ENCODE measurements around the gene CUX1. TPM values are rescaled to one million over a fixed set of nuclear protein-coding genes. Genes with fewer than 3 reads are reported as not detected.
A peak's percentile ranks its signal among the peaks of the same experiment; 100 is the strongest.
"Not testable (repeated sequence)": the region's sequence is repeated elsewhere in the genome, so short reads cannot be mapped to it uniquely, and the experiment has no call there.

Gene CUX1
- total RNA-seq, 1 experiment from 2014 or later: 64.3 TPM

DNA sequence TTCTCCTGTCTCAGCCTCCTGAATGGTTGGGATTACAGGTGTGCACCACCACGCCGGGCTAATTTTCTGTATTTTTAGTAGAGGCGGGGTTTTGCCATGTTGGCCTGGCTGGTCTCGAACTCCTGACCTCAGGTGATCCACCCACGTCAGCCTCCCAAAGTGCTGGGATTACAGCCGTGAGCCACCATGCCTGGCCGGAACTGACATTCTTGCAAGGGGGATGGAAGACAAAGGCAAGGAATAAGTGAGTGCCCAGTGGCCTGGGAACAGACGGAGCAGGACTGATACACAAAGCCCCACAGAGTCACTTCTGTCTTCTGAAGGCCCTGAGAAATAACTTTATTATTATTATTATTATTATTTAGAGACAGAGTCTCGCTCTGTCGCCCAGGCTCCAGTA is 14.0 kb downstream of the CUX1 start:
- Mint-ChIP-seq H3K4me1 (peaks cover 43% of the 10 kb centered on the region), H3K36me3 (peaks cover 14% of the 10 kb centered on the region)
- H3K9me3 Mint-ChIP-seq; DNase-seq (ENCODE audit: low spot score); H3K27ac Mint-ChIP-seq; H3K27me3 Mint-ChIP-seq (ENCODE audit: low read depth); POLR2A ChIA-PET; CTCF ChIA-PET; H3K4me3 Mint-ChIP-seq; ATAC-seq: not testable (repeated sequence)

DNA sequence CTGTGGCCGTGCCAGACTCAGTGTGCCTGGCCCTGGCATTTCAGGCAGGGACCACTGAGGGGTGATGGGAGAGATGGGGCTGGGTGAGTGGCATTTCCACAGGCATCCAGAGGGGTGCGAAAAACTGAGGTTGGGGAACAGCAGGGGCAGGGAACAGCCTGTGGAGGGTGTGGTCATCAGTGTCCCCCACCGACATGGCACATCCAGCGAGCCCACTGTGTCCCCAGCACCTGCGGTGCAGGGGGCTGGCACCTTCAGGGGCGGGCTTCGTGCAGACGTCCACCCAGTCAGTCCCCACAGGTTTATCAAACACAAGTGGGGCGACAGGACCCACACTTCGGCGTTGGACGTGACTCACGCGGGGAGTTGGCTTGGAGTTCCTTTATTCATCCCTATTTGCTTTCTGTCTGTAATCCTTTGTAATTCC is 14.8 kb downstream of the CUX1 start:
- Mint-ChIP-seq H3K4me1 (peaks cover 45% of the 10 kb centered on the region), H3K36me3 (peaks cover 14% of the 10 kb centered on the region), H3K9me3 (no peaks in the 10 kb centered on the region; the same call in 1 of the 2 replicates), H3K4me3 (no peak overlapping the region), H3K27ac (0 out of 2 replicates have a peak overlapping the region, but pooled peaks have one; percentile 74), H3K27me3 (ENCODE audit: low read depth) (no peaks in the 10 kb centered on the region)
- POLR2A ChIA-PET: no interaction called here
- DNase-seq (ENCODE audit: low spot score): peak; percentile 8
- TF ChIP-seq, protein P1, sequence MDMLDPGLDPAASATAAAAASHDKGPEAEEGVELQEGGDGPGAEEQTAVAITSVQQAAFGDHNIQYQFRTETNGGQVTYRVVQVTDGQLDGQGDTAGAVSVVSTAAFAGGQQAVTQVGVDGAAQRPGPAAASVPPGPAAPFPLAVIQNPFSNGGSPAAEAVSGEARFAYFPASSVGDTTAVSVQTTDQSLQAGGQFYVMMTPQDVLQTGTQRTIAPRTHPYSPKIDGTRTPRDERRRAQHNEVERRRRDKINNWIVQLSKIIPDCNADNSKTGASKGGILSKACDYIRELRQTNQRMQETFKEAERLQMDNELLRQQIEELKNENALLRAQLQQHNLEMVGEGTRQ (CRISPR knock-in tag; IDR thresholded peaks at IDR 0.05): no peak
- TF ChIP-seq, protein P2, sequence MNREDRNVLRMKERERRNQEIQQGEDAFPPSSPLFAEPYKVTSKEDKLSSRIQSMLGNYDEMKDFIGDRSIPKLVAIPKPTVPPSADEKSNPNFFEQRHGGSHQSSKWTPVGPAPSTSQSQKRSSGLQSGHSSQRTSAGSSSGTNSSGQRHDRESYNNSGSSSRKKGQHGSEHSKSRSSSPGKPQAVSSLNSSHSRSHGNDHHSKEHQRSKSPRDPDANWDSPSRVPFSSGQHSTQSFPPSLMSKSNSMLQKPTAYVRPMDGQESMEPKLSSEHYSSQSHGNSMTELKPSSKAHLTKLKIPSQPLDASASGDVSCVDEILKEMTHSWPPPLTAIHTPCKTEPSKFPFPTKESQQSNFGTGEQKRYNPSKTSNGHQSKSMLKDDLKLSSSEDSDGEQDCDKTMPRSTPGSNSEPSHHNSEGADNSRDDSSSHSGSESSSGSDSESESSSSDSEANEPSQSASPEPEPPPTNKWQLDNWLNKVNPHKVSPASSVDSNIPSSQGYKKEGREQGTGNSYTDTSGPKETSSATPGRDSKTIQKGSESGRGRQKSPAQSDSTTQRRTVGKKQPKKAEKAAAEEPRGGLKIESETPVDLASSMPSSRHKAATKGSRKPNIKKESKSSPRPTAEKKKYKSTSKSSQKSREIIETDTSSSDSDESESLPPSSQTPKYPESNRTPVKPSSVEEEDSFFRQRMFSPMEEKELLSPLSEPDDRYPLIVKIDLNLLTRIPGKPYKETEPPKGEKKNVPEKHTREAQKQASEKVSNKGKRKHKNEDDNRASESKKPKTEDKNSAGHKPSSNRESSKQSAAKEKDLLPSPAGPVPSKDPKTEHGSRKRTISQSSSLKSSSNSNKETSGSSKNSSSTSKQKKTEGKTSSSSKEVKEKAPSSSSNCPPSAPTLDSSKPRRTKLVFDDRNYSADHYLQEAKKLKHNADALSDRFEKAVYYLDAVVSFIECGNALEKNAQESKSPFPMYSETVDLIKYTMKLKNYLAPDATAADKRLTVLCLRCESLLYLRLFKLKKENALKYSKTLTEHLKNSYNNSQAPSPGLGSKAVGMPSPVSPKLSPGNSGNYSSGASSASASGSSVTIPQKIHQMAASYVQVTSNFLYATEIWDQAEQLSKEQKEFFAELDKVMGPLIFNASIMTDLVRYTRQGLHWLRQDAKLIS (CRISPR knock-in tag; IDR thresholded peaks at IDR 0.05; ENCODE audit: borderline replicate concordance): no peak
- TF ChIP-seq, protein P3, sequence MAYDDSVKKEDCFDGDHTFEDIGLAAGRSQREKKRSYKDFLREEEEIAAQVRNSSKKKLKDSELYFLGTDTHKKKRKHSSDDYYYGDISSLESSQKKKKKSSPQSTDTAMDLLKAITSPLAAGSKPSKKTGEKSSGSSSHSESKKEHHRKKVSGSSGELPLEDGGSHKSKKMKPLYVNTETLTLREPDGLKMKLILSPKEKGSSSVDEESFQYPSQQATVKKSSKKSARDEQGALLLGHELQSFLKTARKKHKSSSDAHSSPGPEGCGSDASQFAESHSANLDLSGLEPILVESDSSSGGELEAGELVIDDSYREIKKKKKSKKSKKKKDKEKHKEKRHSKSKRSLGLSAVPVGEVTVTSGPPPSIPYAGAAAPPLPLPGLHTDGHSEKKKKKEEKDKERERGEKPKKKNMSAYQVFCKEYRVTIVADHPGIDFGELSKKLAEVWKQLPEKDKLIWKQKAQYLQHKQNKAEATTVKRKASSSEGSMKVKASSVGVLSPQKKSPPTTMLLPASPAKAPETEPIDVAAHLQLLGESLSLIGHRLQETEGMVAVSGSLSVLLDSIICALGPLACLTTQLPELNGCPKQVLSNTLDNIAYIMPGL (CRISPR knock-in tag; IDR thresholded peaks at IDR 0.05): no peak
- TF ChIP-seq ZNF219 (CRISPR knock-in tag; IDR thresholded peaks at IDR 0.05; ENCODE audit: borderline replicate concordance): no peak
- TF ChIP-seq ZNF396 (CRISPR knock-in tag; IDR thresholded peaks at IDR 0.05; ENCODE audit: borderline replicate concordance): no peak
- TF ChIP-seq SP1 (CRISPR knock-in tag; conservative IDR thresholded peaks at IDR 0.05): no peak
- TF ChIP-seq ZNF232 (CRISPR knock-in tag; IDR thresholded peaks at IDR 0.05): no peak
- TF ChIP-seq, protein P4, sequence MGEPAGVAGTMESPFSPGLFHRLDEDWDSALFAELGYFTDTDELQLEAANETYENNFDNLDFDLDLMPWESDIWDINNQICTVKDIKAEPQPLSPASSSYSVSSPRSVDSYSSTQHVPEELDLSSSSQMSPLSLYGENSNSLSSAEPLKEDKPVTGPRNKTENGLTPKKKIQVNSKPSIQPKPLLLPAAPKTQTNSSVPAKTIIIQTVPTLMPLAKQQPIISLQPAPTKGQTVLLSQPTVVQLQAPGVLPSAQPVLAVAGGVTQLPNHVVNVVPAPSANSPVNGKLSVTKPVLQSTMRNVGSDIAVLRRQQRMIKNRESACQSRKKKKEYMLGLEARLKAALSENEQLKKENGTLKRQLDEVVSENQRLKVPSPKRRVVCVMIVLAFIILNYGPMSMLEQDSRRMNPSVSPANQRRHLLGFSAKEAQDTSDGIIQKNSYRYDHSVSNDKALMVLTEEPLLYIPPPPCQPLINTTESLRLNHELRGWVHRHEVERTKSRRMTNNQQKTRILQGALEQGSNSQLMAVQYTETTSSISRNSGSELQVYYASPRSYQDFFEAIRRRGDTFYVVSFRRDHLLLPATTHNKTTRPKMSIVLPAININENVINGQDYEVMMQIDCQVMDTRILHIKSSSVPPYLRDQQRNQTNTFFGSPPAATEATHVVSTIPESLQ (CRISPR knock-in tag; IDR thresholded peaks at IDR 0.05): no peak
- no peak for TF ChIP-seq TCF7 (CRISPR knock-in tag; IDR thresholded peaks at IDR 0.05; ENCODE audit: low read depth)
- TF ChIP-seq, protein P5, sequence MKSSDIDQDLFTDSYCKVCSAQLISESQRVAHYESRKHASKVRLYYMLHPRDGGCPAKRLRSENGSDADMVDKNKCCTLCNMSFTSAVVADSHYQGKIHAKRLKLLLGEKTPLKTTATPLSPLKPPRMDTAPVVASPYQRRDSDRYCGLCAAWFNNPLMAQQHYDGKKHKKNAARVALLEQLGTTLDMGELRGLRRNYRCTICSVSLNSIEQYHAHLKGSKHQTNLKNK (CRISPR knock-in tag; IDR thresholded peaks at IDR 0.05): no peak
- no peak for TF ChIP-seq SMAD3 (CRISPR knock-in tag; IDR thresholded peaks at IDR 0.05; ENCODE audit: borderline replicate concordance)
- TF ChIP-seq E2F1 (CRISPR knock-in tag; IDR thresholded peaks at IDR 0.05): no peak
- no peak for TF ChIP-seq ZNF121 (CRISPR knock-in tag; IDR thresholded peaks at IDR 0.05)
- TF ChIP-seq HMGA2 (CRISPR knock-in tag; IDR thresholded peaks at IDR 0.05): no peak
- TF ChIP-seq MYBL2 (CRISPR knock-in tag; IDR thresholded peaks at IDR 0.05): no peak
- CTCF ChIA-PET: no interaction called here
- ATAC-seq: no peak
